T-cell (primary cell): Measurements from ENCODE around the gene AFDN. TPM values are rescaled to one million over a fixed set of nuclear protein-coding genes. Genes with fewer than 3 reads are reported as not detected.

Experiments used
- ATAC-seq, 4 experiments: fragments of 200-7000 bp in 3 of 4; fragments of 150-1000 bp in 1 of 4; cut with Tn5 transposase; replicated peaks in 1 of 4; 1 replicate in 3 of 4; 2 replicates in 1 of 4; pipeline ENCODE4 v1.10.0; 2021; ENCODE audit warnings: moderate library complexity in 3 of 4, mild to moderate bottlenecking in 2 of 4, moderate number of reproducible peaks in 1 of 4
- CTCF ChIA-PET, 2 donors: fragments of 300-600 bp; sonication (Branson Sonifier 250); formaldehyde crosslinking; loops; one replicate each; lab custom pipeline; 2022; ENCODE audit warnings: antibody characterized with exemption in 2 of 2; lab: Charles Lee
- POLR2A ChIA-PET, 2 donors: fragments of 300-600 bp; sonication (Branson Sonifier 250); formaldehyde crosslinking; loops; one replicate each; lab custom pipeline; 2022; ENCODE audit warnings: antibody characterized with exemption in 2 of 2; lab: Charles Lee
- DNase-seq, 35 experiments: peaks; one replicate each; pipeline versions ENCODE4 v3.0.0 to v3.0.0-alpha.2; 2013 to 2023
- H3K27ac ChIP-seq: one replicate; pipeline ENCODE4 v1.5.1; 2013; ENCODE audit warnings: low read length
- H3K27me3 ChIP-seq, 2 experiments: replicated peaks in 1 of 2; 1 replicate in 1 of 2; 2 replicates in 1 of 2; pipeline versions ENCODE4 v1.6.1 to v1.7.0; 2013; ENCODE audit warnings: low read length in 1 of 2, mixed read lengths in 1 of 2; ENCODE audit not compliant: control insufficient read depth in 2 of 2, insufficient read depth in 2 of 2; ENCODE audit errors: extremely low read depth in 1 of 2
- H3K36me3 ChIP-seq, 2 donors: 1 replicate in 1 of 2; 2 replicates in 1 of 2; pipeline versions ENCODE4 v1.6.1 to v1.7.0; 2013; ENCODE audit warnings: low read length in 1 of 2; ENCODE audit not compliant: control insufficient read depth in 2 of 2, insufficient read depth in 1 of 2; ENCODE audit errors: extremely low read depth in 1 of 2
- H3K4me1 ChIP-seq, 2 experiments: 1 replicate in 1 of 2; 2 replicates in 1 of 2; pipeline versions ENCODE4 v1.6.1 to v1.7.0; 2013; ENCODE audit warnings: low read length in 2 of 2, mixed read lengths in 1 of 2; ENCODE audit not compliant: insufficient read depth in 2 of 2, control insufficient read depth in 1 of 2; ENCODE audit errors: extremely low read depth in 1 of 2
- H3K4me3 ChIP-seq, 2 donors: 1 replicate in 1 of 2; 2 replicates in 1 of 2; pipeline versions ENCODE4 v1.5.1 to v1.7.0; 2013; ENCODE audit warnings: mild to moderate bottlenecking in 2 of 2, low read length in 1 of 2, moderate library complexity in 1 of 2; ENCODE audit not compliant: control insufficient read depth in 1 of 2; ENCODE audit errors: extremely low read depth in 1 of 2
- H3K9me3 ChIP-seq: 2 replicates; pipeline ENCODE4 v1.7.0; 2013
- H3K27ac Mint-ChIP-seq, 2 donors: one replicate each; pipeline ENCODE4 v1.8.0; 2020 to 2021; ENCODE audit warnings: mild to moderate bottlenecking in 2 of 2, mixed read lengths in 2 of 2
- H3K27me3 Mint-ChIP-seq, 2 donors: one replicate each; pipeline ENCODE4 v1.8.0; 2021 to 2022; ENCODE audit warnings: mixed read lengths in 2 of 2
- H3K36me3 Mint-ChIP-seq: one replicate; pipeline ENCODE4 v1.8.0; 2021; ENCODE audit warnings: mixed read lengths
- H3K4me1 Mint-ChIP-seq, 3 donors: one replicate each; pipeline ENCODE4 v1.8.0; 2020 to 2022; ENCODE audit warnings: mixed read lengths in 3 of 3, mild to moderate bottlenecking in 1 of 3
- H3K4me3 Mint-ChIP-seq, 3 donors: one replicate each; pipeline ENCODE4 v1.8.0; 2020 to 2022; ENCODE audit warnings: mild to moderate bottlenecking in 3 of 3, mixed read lengths in 3 of 3, moderate library complexity in 3 of 3
- H3K9me3 Mint-ChIP-seq, 3 donors: one replicate each; pipeline ENCODE4 v1.8.0; 2020 to 2022; ENCODE audit warnings: mixed read lengths in 3 of 3
- WGBS: methylation state at CpG from one replicate; pipeline ENCODE4 v1.1.5; 2013; ENCODE audit warnings: missing lambda C conversion rate; ENCODE audit not compliant: insufficient coverage; 5-methylcytosine and 5-hydroxymethylcytosine counted together
- total RNA-seq, 35 experiments: library from RNA in 6 of 35; stranded (reverse) in 6 of 35; fragments of 120-200 nt in 1 of 35; gene quantifications; one replicate each; pipeline versions ENCODE4 v1.2.1 to v1.2.4 and lab custom pipeline; 2013 to 2026

AFDN gene
- total RNA-seq, 5 donors from 2014 or later (not counting 1 experiment from before 2014, with no cell fraction given): 10.6 to 30.3 (median 20.7) TPM

DNA sequence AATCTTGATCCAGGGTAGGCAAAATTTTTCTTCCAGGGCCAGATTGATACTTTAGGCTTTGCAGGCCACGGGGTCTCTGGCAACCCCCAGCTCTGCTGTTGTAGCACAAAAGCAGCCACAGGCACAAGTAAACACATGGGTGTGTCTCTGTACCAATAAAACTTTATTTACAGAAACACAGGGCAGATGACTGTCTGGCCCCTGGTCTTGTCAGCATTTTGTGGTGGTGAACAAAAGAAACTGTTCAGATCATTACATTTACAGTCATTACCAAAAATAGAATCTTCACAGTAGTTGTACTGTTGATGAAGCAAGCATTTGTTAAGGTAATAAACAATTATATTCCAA lies 125.8 kb downstream of the AFDN start:
- WGBS: 90% methylated on average over 1 of the region's 1 CpG
- ATAC-seq (no peak), DNase-seq (no peak)
- no peak overlapping the region for H3K4me3 ChIP-seq
- Mint-ChIP-seq H3K27me3 (no peaks in the 10 kb centered on the region), H3K9me3 (no peaks in the 10 kb centered on the region), H3K4me3 (no peak overlapping the region), H3K4me1 (no peaks in the 10 kb centered on the region), H3K27ac (no peak overlapping the region), H3K36me3 (peaks cover 14% of the 10 kb centered on the region)
- H3K4me1 ChIP-seq: no peaks in the 10 kb centered on the region
- H3K27ac ChIP-seq: no peak overlapping the region
- ChIA-PET POLR2A (no interaction called here), CTCF (no interaction called here)
- H3K36me3 ChIP-seq: peaks cover 0 to 2% of the 10 kb centered on the region in 2 donors
- no peaks in the 10 kb centered on the region for H3K9me3 ChIP-seq
- no peaks in the 10 kb centered on the region for H3K27me3 ChIP-seq

DNA sequence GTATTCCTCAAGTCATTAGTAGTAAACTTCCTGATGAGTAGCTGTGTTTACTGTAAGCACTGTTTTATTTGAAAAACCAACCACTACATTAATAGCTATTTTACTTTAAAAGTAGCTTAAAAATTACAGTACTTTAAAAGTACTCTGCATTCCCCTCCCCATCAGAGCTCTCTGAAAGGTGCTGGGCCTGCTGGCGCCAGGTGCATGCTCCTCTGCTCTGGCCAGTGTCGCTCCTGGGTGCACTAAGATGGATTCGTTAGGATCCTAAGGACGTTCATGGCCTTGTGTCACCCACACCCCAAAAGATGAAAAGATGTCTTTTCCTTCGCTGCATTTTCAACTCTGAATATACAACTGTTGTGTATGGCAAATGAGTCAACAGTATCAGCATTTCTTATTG lies 126.8 kb downstream of the AFDN start:
- 100% methylated on average over 1 of the region's 5 CpGs for WGBS
- no peaks in the 10 kb centered on the region for H3K4me1 Mint-ChIP-seq
- H3K4me3 ChIP-seq: no peak overlapping the region
- no peaks in the 10 kb centered on the region for H3K9me3 Mint-ChIP-seq
- no peak overlapping the region for H3K27ac Mint-ChIP-seq
- no peaks in the 10 kb centered on the region for H3K9me3 ChIP-seq
- peaks cover 14% of the 10 kb centered on the region for H3K36me3 Mint-ChIP-seq
- ATAC-seq: no peak
- no peak overlapping the region for H3K4me3 Mint-ChIP-seq
- H3K27me3 ChIP-seq: no peaks in the 10 kb centered on the region
- peaks cover 0 to 2% of the 10 kb centered on the region in 2 donors for H3K36me3 ChIP-seq
- DNase-seq: no peak
- no peak overlapping the region for H3K27ac ChIP-seq
- ChIA-PET CTCF (no interaction called here), POLR2A (no interaction called here)
- no peaks in the 10 kb centered on the region for H3K4me1 ChIP-seq
- H3K27me3 Mint-ChIP-seq: no peaks in the 10 kb centered on the region

DNA sequence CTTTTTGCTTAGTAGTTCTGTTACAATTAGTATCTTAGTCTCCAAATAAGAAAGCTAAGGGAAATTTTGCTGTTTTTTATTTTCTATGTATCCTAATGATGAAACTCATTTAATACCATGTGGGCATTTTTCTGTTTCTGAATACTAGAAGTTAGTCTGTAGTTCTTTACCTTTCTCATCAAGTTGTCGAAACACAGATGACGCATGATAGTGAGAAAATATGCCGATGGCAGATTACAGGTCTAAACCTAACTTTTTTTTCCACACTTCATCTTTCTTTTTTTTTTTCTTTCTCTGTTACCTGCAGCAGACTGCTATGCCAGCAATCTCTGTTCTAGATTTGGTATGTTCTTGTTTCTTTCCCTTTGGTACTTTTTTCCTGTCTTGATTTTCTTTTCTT lies 127.4 kb downstream of the AFDN start:
- Mint-ChIP-seq H3K36me3 (peaks cover 11% of the 10 kb centered on the region), H3K4me1 (no peaks in the 10 kb centered on the region), H3K27me3 (no peaks in the 10 kb centered on the region), H3K9me3 (no peaks in the 10 kb centered on the region), H3K27ac (no peak overlapping the region), H3K4me3 (no peak overlapping the region)
- peaks cover 0 to 2% of the 10 kb centered on the region in 2 donors for H3K36me3 ChIP-seq
- no peak for DNase-seq
- no peak overlapping the region for H3K4me3 ChIP-seq
- H3K27ac ChIP-seq: no peak overlapping the region
- ATAC-seq: no peak
- H3K4me1 ChIP-seq: no peaks in the 10 kb centered on the region
- CTCF ChIA-PET: no interaction called here
- no CpG with 5 or more reads among the region's 3 CpGs for WGBS
- POLR2A ChIA-PET: no interaction called here
- no peaks in the 10 kb centered on the region for H3K27me3 ChIP-seq
- H3K9me3 ChIP-seq: no peaks in the 10 kb centered on the region

- no peaks in the 10 kb centered on the region for H3K4me1 ChIP-seq
- ChIA-PET CTCF (no interaction called here), POLR2A (no interaction called here)
- H3K4me1 Mint-ChIP-seq: no peaks in the 10 kb centered on the region
- H3K27ac ChIP-seq: no peak overlapping the region
- no peak overlapping the region for H3K4me3 ChIP-seq
- H3K9me3 ChIP-seq: no peaks in the 10 kb centered on the region
- DNase-seq: no peak
- no peaks in the 10 kb centered on the region for H3K27me3 ChIP-seq
- no peaks in the 10 kb centered on the region for H3K36me3 ChIP-seq
- no peak overlapping the region for H3K27ac Mint-ChIP-seq
- no peaks in the 10 kb centered on the region for H3K27me3 Mint-ChIP-seq
- H3K9me3 Mint-ChIP-seq: no peaks in the 10 kb centered on the region
- no peak for ATAC-seq
- H3K4me3 Mint-ChIP-seq: no peak overlapping the region
- peaks cover 6% of the 10 kb centered on the region for H3K36me3 Mint-ChIP-seq
- 90% methylated on average over 6 of the region's 6 CpGs for WGBS
Observed at GRCh38 chr6:167956491-167956890, 129.8 kb downstream of the AFDN start.

GRCh38 chr6:167956983-167957492 lies 130.3 kb downstream of the AFDN start:
- no peak overlapping the region for H3K4me3 Mint-ChIP-seq
- no peaks in the 10 kb centered on the region for H3K9me3 ChIP-seq
- no peaks in the 10 kb centered on the region for H3K4me1 Mint-ChIP-seq
- no peak overlapping the region for H3K27ac ChIP-seq
- peaks cover 6% of the 10 kb centered on the region for H3K36me3 Mint-ChIP-seq
- no peaks in the 10 kb centered on the region for H3K36me3 ChIP-seq
- whole genome bisulfite sequencing: 89% methylated on average over 8 of the region's 8 CpGs
- no peak overlapping the region for H3K27ac Mint-ChIP-seq
- no peaks in the 10 kb centered on the region for H3K9me3 Mint-ChIP-seq
- no peak overlapping the region for H3K4me3 ChIP-seq
- no peaks in the 10 kb centered on the region for H3K27me3 Mint-ChIP-seq
- CTCF ChIA-PET: no interaction called here
- ATAC-seq: no peak
- DNase-seq: no peak
- no peaks in the 10 kb centered on the region for H3K4me1 ChIP-seq
- no peaks in the 10 kb centered on the region for H3K27me3 ChIP-seq
- POLR2A ChIA-PET: no interaction called here

DNA sequence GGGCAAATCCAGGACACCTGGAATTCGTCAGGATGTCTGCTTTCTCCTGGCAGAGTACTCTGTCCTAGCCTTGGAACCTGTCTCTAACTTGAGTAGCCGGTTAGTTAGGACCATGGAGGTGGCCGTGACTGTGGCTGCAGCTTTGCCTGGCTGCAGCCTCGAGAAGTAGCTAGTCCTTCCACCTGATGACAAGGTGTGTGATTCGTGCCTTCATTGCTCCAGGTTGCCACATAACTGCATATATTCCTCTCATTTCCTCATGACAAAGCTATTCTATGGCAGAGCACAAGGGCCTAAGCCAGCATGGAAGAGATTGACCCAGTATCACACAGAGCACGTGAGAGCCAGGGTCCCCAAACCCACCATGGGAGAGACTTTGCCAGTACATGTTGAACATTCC lies 130.9 kb downstream of the AFDN start:
- Histone ChIP-seq H3K36me3 (no peaks in the 10 kb centered on the region), H3K27me3 (no peaks in the 10 kb centered on the region), H3K27ac (no peak overlapping the region), H3K9me3 (no peaks in the 10 kb centered on the region), H3K4me3 (no peak overlapping the region), H3K4me1 (no peaks in the 10 kb centered on the region)
- 71% methylated on average over 5 of the region's 6 CpGs for whole genome bisulfite sequencing
- ChIA-PET CTCF (no interaction called here), POLR2A (no interaction called here)
- Mint-ChIP-seq H3K36me3 (peaks cover 9% of the 10 kb centered on the region), H3K9me3 (no peaks in the 10 kb centered on the region), H3K27me3 (no peaks in the 10 kb centered on the region), H3K27ac (no peak overlapping the region), H3K4me3 (no peak overlapping the region), H3K4me1 (no peaks in the 10 kb centered on the region)
- no peak for ATAC-seq
- no peak for DNase-seq

GRCh38 chr6:167960579-167960978 lies 133.9 kb downstream of the AFDN start:
- ChIA-PET POLR2A (no interaction called here), CTCF (no interaction called here)
- WGBS: 17% methylated on average over 1 of the region's 5 CpGs
- H3K4me1 ChIP-seq: no peaks in the 10 kb centered on the region
- H3K4me1 Mint-ChIP-seq: peaks cover 0 to 8% (median 0%) of the 10 kb centered on the region in 3 donors
- peaks cover 9% of the 10 kb centered on the region for H3K36me3 Mint-ChIP-seq
- H3K27me3 ChIP-seq: no peaks in the 10 kb centered on the region
- no peak overlapping the region for H3K27ac Mint-ChIP-seq
- H3K9me3 ChIP-seq: no peaks in the 10 kb centered on the region
- H3K4me3 ChIP-seq: no peak overlapping the region
- H3K4me3 Mint-ChIP-seq: no peak overlapping the region
- no peak for DNase-seq
- ATAC-seq: no peak
- H3K27me3 Mint-ChIP-seq: no peaks in the 10 kb centered on the region
- no peaks in the 10 kb centered on the region for H3K36me3 ChIP-seq
- no peaks in the 10 kb centered on the region for H3K9me3 Mint-ChIP-seq
- H3K27ac ChIP-seq: no peak overlapping the region
